ENCODE measurements around the gene RTEL1.

The RTEL1 gene

GRCh38 chr20:63734111-63734945 lies 76.2 kb downstream of the RTEL1 start:
- in situ Hi-C loops (cut with MboI; ENCODE audit: low pct_unique_long_range_greater_than_20kb, low sequenced_read_pairs) = no loop called here
- no peak for DNase-seq

GRCh38 chr20:63734946-63735858 lies 77.1 kb downstream of the RTEL1 start:
- DNase-seq = no peak
- in situ Hi-C loops (cut with MboI; ENCODE audit: low pct_unique_long_range_greater_than_20kb, low sequenced_read_pairs) = no loop called here

- in situ Hi-C loops (cut with MboI; ENCODE audit: low pct_unique_long_range_greater_than_20kb, low sequenced_read_pairs) = no loop called here
- no peak for DNase-seq
Measured at GRCh38 chr20:63735859-63736718, 78.0 kb downstream of the RTEL1 start, which contains the start of gene LIME1. Gene LIME1, plus strand, starts transcription at chr20:63736664. Its CDS starts 886 bp downstream, at chr20:63737550.

GRCh38 chr20:63736893-63737694 lies 79.0 kb downstream of the RTEL1 start:
- in situ Hi-C loops (cut with MboI; ENCODE audit: low pct_unique_long_range_greater_than_20kb, low sequenced_read_pairs) = no loop called here
- DNase-seq = no peak

GRCh38 chr20:63737695-63737944 lies 79.5 kb downstream of the RTEL1 start:
- in situ Hi-C loops (cut with MboI; ENCODE audit: low pct_unique_long_range_greater_than_20kb, low sequenced_read_pairs) = no loop called here
- DNase-seq = no peak

- in situ Hi-C loops (cut with MboI; ENCODE audit: low pct_unique_long_range_greater_than_20kb, low sequenced_read_pairs) = no loop called here
- DNase-seq = no peak
Measured at GRCh38 chr20:63737945-63738686, 80.0 kb downstream of the RTEL1 start.

GRCh38 chr20:63738687-63739129 lies 80.6 kb downstream of the RTEL1 start:
- in situ Hi-C loops (cut with MboI; ENCODE audit: low pct_unique_long_range_greater_than_20kb, low sequenced_read_pairs) = no loop called here
- DNase-seq = no peak

- DNase-seq = peak; percentile 51
- in situ Hi-C loops (cut with MboI; ENCODE audit: low pct_unique_long_range_greater_than_20kb, low sequenced_read_pairs) = no loop called here
Measured at GRCh38 chr20:63739130-63740069, 81.3 kb downstream of the RTEL1 start, which contains the start of gene SLC2A4RG. Gene SLC2A4RG, plus strand, starts transcription at chr20:63739776. Its CDS starts 137 bp downstream, at chr20:63739913.

- no peak for DNase-seq
- in situ Hi-C loops (cut with MboI; ENCODE audit: low pct_unique_long_range_greater_than_20kb, low sequenced_read_pairs) = no loop called here
Measured at GRCh38 chr20:63740070-63740626, 82.0 kb downstream of the RTEL1 start.

GRCh38 chr20:63740627-63741353 lies 82.7 kb downstream of the RTEL1 start:
- in situ Hi-C loops (cut with MboI; ENCODE audit: low pct_unique_long_range_greater_than_20kb, low sequenced_read_pairs) = no loop called here
- peak; percentile 89 for DNase-seq

GRCh38 chr20:63741354-63741675 lies 83.2 kb downstream of the RTEL1 start:
- DNase-seq = no peak
- in situ Hi-C loops (cut with MboI; ENCODE audit: low pct_unique_long_range_greater_than_20kb, low sequenced_read_pairs) = no loop called here

GRCh38 chr20:63741676-63742380 lies 83.7 kb downstream of the RTEL1 start:
- no peak for DNase-seq
- in situ Hi-C loops (cut with MboI; ENCODE audit: low pct_unique_long_range_greater_than_20kb, low sequenced_read_pairs) = no loop called here

GRCh38 chr20:63742381-63743024 lies 84.4 kb downstream of the RTEL1 start:
- in situ Hi-C loops (cut with MboI; ENCODE audit: low pct_unique_long_range_greater_than_20kb, low sequenced_read_pairs) = no loop called here
- DNase-seq = no peak

- in situ Hi-C loops (cut with MboI; ENCODE audit: low pct_unique_long_range_greater_than_20kb, low sequenced_read_pairs) = no loop called here
- no peak for DNase-seq
Measured at GRCh38 chr20:63743210-63743970, 85.3 kb downstream of the RTEL1 start.

Measured in KBM-7 (cell line).